ENCODE measurements around the gene ATOSB. TPM values are rescaled to one million over a fixed set of nuclear protein-coding genes. Genes with fewer than 3 reads are reported as not detected.

Gene ATOSB
- polyA plus RNA-seq, 1 donor (not counting 4 experiments of a cell fraction or from before 2014, with no cell fraction given), result 32.7 TPM

DNA sequence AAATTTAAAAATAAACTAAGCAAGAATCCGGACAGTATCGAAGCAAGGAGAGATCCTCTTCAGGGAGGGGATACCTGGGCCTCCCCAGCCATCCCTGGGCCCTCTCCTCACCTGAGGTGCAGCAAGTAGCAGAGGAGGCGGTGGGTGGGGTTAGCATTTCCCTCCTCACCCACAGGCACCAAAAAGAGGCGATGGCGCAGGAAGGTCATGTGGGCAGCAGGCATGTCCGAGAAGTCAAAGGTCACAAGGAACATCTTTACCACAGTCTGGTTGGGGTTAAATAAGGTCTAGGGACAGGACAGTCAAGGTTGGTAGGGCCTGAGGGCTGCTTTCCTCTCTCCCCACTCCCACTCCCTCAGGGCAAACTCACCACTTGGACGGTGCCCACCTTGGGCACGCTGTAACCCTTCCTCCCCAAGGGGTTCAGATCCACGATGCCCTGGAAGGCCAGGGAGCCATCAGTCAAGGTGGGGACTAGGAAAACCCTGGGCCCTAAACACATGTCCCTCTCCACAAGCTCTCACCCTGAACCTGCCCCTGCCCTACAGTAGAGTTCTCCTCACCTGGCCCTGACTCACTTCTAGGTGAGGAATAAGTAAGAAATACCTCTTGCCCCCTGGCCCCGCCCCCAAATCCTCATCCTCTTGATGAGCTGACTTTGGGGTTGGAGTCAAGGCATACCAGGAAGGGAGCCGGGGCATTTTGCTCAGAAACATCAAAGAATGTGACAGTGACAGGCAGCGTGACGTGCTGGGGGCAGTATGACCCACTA is 9.9 kb downstream of the ATOSB start:
- FAIRE-seq, result no peak

DNA sequence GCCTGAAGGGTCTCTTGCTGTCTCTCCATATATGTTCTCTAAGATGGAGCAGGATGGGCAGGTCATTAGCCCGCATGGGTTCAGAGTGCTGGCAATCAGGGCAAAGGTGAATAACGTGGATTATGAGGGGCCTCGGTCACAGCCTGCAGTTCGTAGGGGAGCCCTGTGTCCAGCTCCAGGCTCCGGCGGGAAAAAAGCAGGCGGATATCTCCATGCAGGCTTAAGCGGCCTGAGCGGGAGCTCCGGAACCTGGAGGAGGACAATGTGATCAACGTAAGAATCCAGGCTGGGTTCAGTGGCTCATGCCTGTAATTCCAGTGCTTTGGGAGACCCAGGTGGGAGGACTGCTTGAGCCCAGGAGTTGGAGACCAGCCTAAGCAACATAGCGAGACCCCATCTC is 10.5 kb downstream of the ATOSB start:
- Histone ChIP-seq H3K79me2 (ENCODE audit: control insufficient read depth, insufficient read depth, low read length) (peaks cover 39% of the 10 kb centered on the region), H3K4me1 (ENCODE audit: control insufficient read depth, extremely low read depth, insufficient read depth, low read length) (peaks cover 20% of the 10 kb centered on the region), H3K9me3 (ENCODE audit: control insufficient read depth, low read depth, low read length) (no peaks in the 10 kb centered on the region), H3K27me3 (ENCODE audit: control insufficient read depth, extremely low read depth, insufficient read depth, low read length) (no peaks in the 10 kb centered on the region), H4K20me1 (ENCODE audit: control insufficient read depth, extremely low read depth, insufficient read depth, low read length) (peaks cover 8% of the 10 kb centered on the region), H3K9ac (ENCODE audit: control insufficient read depth, extremely low read depth, insufficient read depth, low read length) (no peak overlapping the region), H3K27ac (ENCODE audit: control insufficient read depth, insufficient read depth, low read length) (no peak overlapping the region), H3K36me3 (ENCODE audit: control insufficient read depth in 2 of 2, extremely low read depth in 1 of 2, insufficient read depth in 2 of 2, low read length in 2 of 2) (peaks cover 48 to 49% of the 10 kb centered on the region in 2 experiments), H3K4me3 (ENCODE audit: control insufficient read depth in 2 of 3, extremely low read depth in 1 of 3, insufficient read depth in 2 of 3, low read depth in 1 of 3, low read length in 3 of 3) (no peak overlapping the region), H2AFZ (ENCODE audit: control insufficient read depth, low read length) (no peak overlapping the region), H3K9me1 (ENCODE audit: control insufficient read depth, extremely low read depth, insufficient read depth, low read length) (no peaks in the 10 kb centered on the region), H3K4me2 (ENCODE audit: control insufficient read depth, extremely low read depth, insufficient read depth, low read depth, low read length) (no peak overlapping the region)
- dilution Hi-C loops (cut with MboI; ENCODE audit: extremely low pct_ligation_motif_present, low sequenced_read_pairs), result no loop called here
- TF ChIP-seq, protein P1, sequence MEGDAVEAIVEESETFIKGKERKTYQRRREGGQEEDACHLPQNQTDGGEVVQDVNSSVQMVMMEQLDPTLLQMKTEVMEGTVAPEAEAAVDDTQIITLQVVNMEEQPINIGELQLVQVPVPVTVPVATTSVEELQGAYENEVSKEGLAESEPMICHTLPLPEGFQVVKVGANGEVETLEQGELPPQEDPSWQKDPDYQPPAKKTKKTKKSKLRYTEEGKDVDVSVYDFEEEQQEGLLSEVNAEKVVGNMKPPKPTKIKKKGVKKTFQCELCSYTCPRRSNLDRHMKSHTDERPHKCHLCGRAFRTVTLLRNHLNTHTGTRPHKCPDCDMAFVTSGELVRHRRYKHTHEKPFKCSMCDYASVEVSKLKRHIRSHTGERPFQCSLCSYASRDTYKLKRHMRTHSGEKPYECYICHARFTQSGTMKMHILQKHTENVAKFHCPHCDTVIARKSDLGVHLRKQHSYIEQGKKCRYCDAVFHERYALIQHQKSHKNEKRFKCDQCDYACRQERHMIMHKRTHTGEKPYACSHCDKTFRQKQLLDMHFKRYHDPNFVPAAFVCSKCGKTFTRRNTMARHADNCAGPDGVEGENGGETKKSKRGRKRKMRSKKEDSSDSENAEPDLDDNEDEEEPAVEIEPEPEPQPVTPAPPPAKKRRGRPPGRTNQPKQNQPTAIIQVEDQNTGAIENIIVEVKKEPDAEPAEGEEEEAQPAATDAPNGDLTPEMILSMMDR (optimal IDR thresholded peaks at IDR 0.05 in 1 of 3, IDR thresholded peaks at IDR 0.05 in 1 of 3, conservative IDR thresholded peaks at IDR 0.05 in 1 of 3; ENCODE audit: extremely low read depth in 1 of 3, insufficient read depth in 2 of 3, low read length in 3 of 3), result no peak
- no peak for TF ChIP-seq EZH2 (IDR thresholded peaks at IDR 0.05; ENCODE audit: low read length)
- DNase-seq (ENCODE audit: low read depth, low spot score) (no peak), FAIRE-seq (no peak)

More for the DNA sequence above, 9.9 kb downstream of the ATOSB start:
- H3K4me1 ChIP-seq (ENCODE audit: control insufficient read depth, extremely low read depth, insufficient read depth, low read length), result peaks cover 27% of the 10 kb centered on the region
- H3K4me3 ChIP-seq (ENCODE audit: control insufficient read depth in 2 of 3, extremely low read depth in 1 of 3, insufficient read depth in 2 of 3, low read depth in 1 of 3, low read length in 3 of 3), result no peak overlapping the region
- H3K27me3 ChIP-seq (ENCODE audit: control insufficient read depth, extremely low read depth, insufficient read depth, low read length), result no peaks in the 10 kb centered on the region
- H2AFZ ChIP-seq (ENCODE audit: control insufficient read depth, low read length), result no peak overlapping the region
- dilution Hi-C loops (cut with MboI; ENCODE audit: extremely low pct_ligation_motif_present, low sequenced_read_pairs), result no loop called here
- peaks cover 45% of the 10 kb centered on the region for H3K79me2 ChIP-seq (ENCODE audit: control insufficient read depth, insufficient read depth, low read length)
- H3K36me3 ChIP-seq (ENCODE audit: control insufficient read depth in 2 of 2, extremely low read depth in 1 of 2, insufficient read depth in 2 of 2, low read length in 2 of 2), result peaks cover 44 to 49% of the 10 kb centered on the region in 2 experiments
- peaks cover 13% of the 10 kb centered on the region for H4K20me1 ChIP-seq (ENCODE audit: control insufficient read depth, extremely low read depth, insufficient read depth, low read length)
- no peak overlapping the region for H3K27ac ChIP-seq (ENCODE audit: control insufficient read depth, insufficient read depth, low read length)
- H3K9me1 ChIP-seq (ENCODE audit: control insufficient read depth, extremely low read depth, insufficient read depth, low read length), result no peaks in the 10 kb centered on the region
- no peak overlapping the region for H3K9ac ChIP-seq (ENCODE audit: control insufficient read depth, extremely low read depth, insufficient read depth, low read length)
- no peak overlapping the region for H3K4me2 ChIP-seq (ENCODE audit: control insufficient read depth, extremely low read depth, insufficient read depth, low read depth, low read length)
- DNase-seq (ENCODE audit: low read depth, low spot score), result no peak
- no peaks in the 10 kb centered on the region for H3K9me3 ChIP-seq (ENCODE audit: control insufficient read depth, low read depth, low read length)
- TF ChIP-seq EZH2 (IDR thresholded peaks at IDR 0.05; ENCODE audit: low read length), result no peak
- TF ChIP-seq, protein P1 (optimal IDR thresholded peaks at IDR 0.05 in 1 of 3, IDR thresholded peaks at IDR 0.05 in 1 of 3, conservative IDR thresholded peaks at IDR 0.05 in 1 of 3; ENCODE audit: extremely low read depth in 1 of 3, insufficient read depth in 2 of 3, low read length in 3 of 3), result no peak

Data from keratinocyte (primary cell).